GM13976 (cell line): ENCODE data around the gene MAP3K14.

Source experiments
- DNase-seq: peaks from one replicate; pipeline ENCODE4 v3.0.0; 2012; ENCODE audit warnings: low spot score
- CTCF ChIP-seq: IDR thresholded peaks from 2 replicates; pipeline ENCODE4 v1.5.1; 2012; ENCODE audit warnings: borderline replicate concordance, mild to moderate bottlenecking; ENCODE audit not compliant: insufficient read depth; ENCODE audit errors: extremely low read depth, missing control alignments, control extremely low read depth
- in situ Hi-C: fragments of 300-500 bp; cut with MboI; formaldehyde crosslinking; loops from one replicate; pipeline ENCODE4 v1.12.0; 2022; ENCODE audit warnings: low sequenced_read_pairs, mixed read lengths, inconsistent platforms; ENCODE audit not compliant: unreplicated experiment

Gene MAP3K14

GRCh38 chr17:45225051-45225700 lies 91.6 kb downstream of the MAP3K14 start:
- in situ Hi-C loops: no loop called here
- DNase-seq: no peak
- no peak for TF ChIP-seq CTCF

- in situ Hi-C loops: loop anchor here (25.0 kb wide), 1 partner anchor 613 kb away; the partner anchor contains the start of gene SPPL2C
- no peak for DNase-seq
- TF ChIP-seq CTCF: no peak
These were observed 92.2 kb downstream of the MAP3K14 start for GRCh38 chr17:45224671-45225050.

- in situ Hi-C loops: loop anchor here (25.0 kb wide), 1 partner anchor 613 kb away; the partner anchor contains the start of gene SPPL2C
- no peak for TF ChIP-seq CTCF
- no peak for DNase-seq
These were observed 93.0 kb downstream of the MAP3K14 start for GRCh38 chr17:45223539-45224528.

- in situ Hi-C loops: loop anchor here (25.0 kb wide), 1 partner anchor 614 kb away; the partner anchor contains the start of gene SPPL2C
- TF ChIP-seq CTCF: no peak
These were observed 93.8 kb downstream of the MAP3K14 start for GRCh38 chr17:45222996-45223538.

GRCh38 chr17:45222289-45222995 lies 94.4 kb downstream of the MAP3K14 start:
- TF ChIP-seq CTCF: no peak
- in situ Hi-C loops: loop anchor here (25.0 kb wide), 1 partner anchor 615 kb away; the partner anchor contains the start of gene SPPL2C

More at GRCh38 chr17:45222996-45223538, 93.8 kb downstream of the MAP3K14 start:
- no peak for DNase-seq

GRCh38 chr17:45222014-45222288 lies 94.9 kb downstream of the MAP3K14 start:
- DNase-seq: no peak
- in situ Hi-C loops: loop anchor here (25.0 kb wide), 1 partner anchor 615 kb away; the partner anchor contains the start of gene SPPL2C
- TF ChIP-seq CTCF: no peak

More at GRCh38 chr17:45222289-45222995, 94.4 kb downstream of the MAP3K14 start:
- no peak for DNase-seq
